ENCODE results near the gene MRPL2. TPM values are rescaled to one million over a fixed set of nuclear protein-coding genes. Genes with fewer than 3 reads are reported as not detected.

MRPL2 gene
- total RNA-seq, 4 donors from 2014 or later: 17.3 to 35.4 (median 21.2) TPM

- Histone ChIP-seq H3K4me3 (no peak overlapping the region), H3K27ac (no peak overlapping the region), H3K4me1 (peaks cover 0 to 13% (median 0%) of the 10 kb centered on the region in 3 donors), H3K36me3 (peaks cover 3 to 98% of the 10 kb centered on the region in 2 donors), H3K27me3 (no peaks in the 10 kb centered on the region), H3K9me3 (no peaks in the 10 kb centered on the region)
- no peak for ATAC-seq
- TF ChIP-seq POLR2A (IDR thresholded peaks at IDR 0.05) (no peak), POLR2AphosphoS5 (IDR thresholded peaks at IDR 0.05) (no peak), CTCF (IDR thresholded peaks at IDR 0.05) (no peak), EP300 (IDR thresholded peaks at IDR 0.05) (no peak)
- 85 to 100% methylated on average over 1 to 2 of the region's 2 CpGs for WGBS, 2 donors (ENCODE audit: low coverage in 1 of 2)
Measured at GRCh38 chr6:43033496-43034189, 25.6 kb downstream of the MRPL2 start.

GRCh38 chr6:43032326-43032725 lies 26.9 kb downstream of the MRPL2 start:
- Histone ChIP-seq H3K4me1 (peaks cover 0 to 13% (median 0%) of the 10 kb centered on the region in 3 donors), H3K27ac (no peak overlapping the region), H3K9me3 (no peaks in the 10 kb centered on the region), H3K36me3 (peaks cover 3 to 98% of the 10 kb centered on the region in 2 donors), H3K4me3 (no peak overlapping the region), H3K27me3 (no peaks in the 10 kb centered on the region)
- no peak for TF ChIP-seq POLR2A (IDR thresholded peaks at IDR 0.05)
- no peak for TF ChIP-seq CTCF (IDR thresholded peaks at IDR 0.05)
- TF ChIP-seq POLR2AphosphoS5 (IDR thresholded peaks at IDR 0.05): no peak
- no peak for TF ChIP-seq EP300 (IDR thresholded peaks at IDR 0.05)
- ATAC-seq: no peak
- WGBS, 2 donors (ENCODE audit: low coverage in 1 of 2): 82 to 89% methylated on average over 3 to 4 of the region's 4 CpGs

- TF ChIP-seq CTCF (IDR thresholded peaks at IDR 0.05) (no peak), EP300 (IDR thresholded peaks at IDR 0.05) (no peak), POLR2A (IDR thresholded peaks at IDR 0.05) (no peak), POLR2AphosphoS5 (IDR thresholded peaks at IDR 0.05) (no peak)
- Histone ChIP-seq H3K9me3 (no peaks in the 10 kb centered on the region), H3K36me3 (peaks cover 3 to 99% of the 10 kb centered on the region in 2 donors), H3K27ac (no peak overlapping the region), H3K27me3 (no peaks in the 10 kb centered on the region), H3K4me3 (no peak overlapping the region), H3K4me1 (peaks cover 0 to 8% (median 0%) of the 10 kb centered on the region in 3 donors)
- WGBS, 2 donors (ENCODE audit: low coverage in 1 of 2): 71 to 78% methylated on average over 4 to 6 of the region's 9 CpGs
- no peak for ATAC-seq
Measured at GRCh38 chr6:43029120-43029519, 30.1 kb downstream of the MRPL2 start.

GRCh38 chr6:43026365-43026764 lies 32.9 kb downstream of the MRPL2 start:
- Histone ChIP-seq H3K9me3 (no peaks in the 10 kb centered on the region), H3K4me3 (no peak overlapping the region), H3K27ac (no peak overlapping the region), H3K4me1 (peaks cover 0 to 29% (median 11%) of the 10 kb centered on the region in 3 donors), H3K27me3 (no peaks in the 10 kb centered on the region), H3K36me3 (peaks cover 3 to 81% of the 10 kb centered on the region in 2 donors)
- 84 to 92% methylated on average over 3 to 5 of the region's 5 CpGs for WGBS, 2 donors (ENCODE audit: low coverage in 1 of 2)
- ATAC-seq: no peak
- TF ChIP-seq EP300 (IDR thresholded peaks at IDR 0.05) (no peak), CTCF (IDR thresholded peaks at IDR 0.05) (no peak), POLR2A (IDR thresholded peaks at IDR 0.05) (no peak), POLR2AphosphoS5 (IDR thresholded peaks at IDR 0.05) (no peak)

GRCh38 chr6:43024436-43024835 lies 34.8 kb downstream of the MRPL2 start:
- 69 to 86% methylated on average over 2 of the region's 2 CpGs for WGBS, 2 donors (ENCODE audit: low coverage in 1 of 2)
- peaks cover 0 to 38% (median 20%) of the 10 kb centered on the region in 3 donors for H3K4me1 ChIP-seq
- no peaks in the 10 kb centered on the region for H3K9me3 ChIP-seq
- H3K27ac ChIP-seq: no peak overlapping the region
- ATAC-seq: no peak
- H3K4me3 ChIP-seq: no peak overlapping the region
- no peaks in the 10 kb centered on the region for H3K27me3 ChIP-seq
- peaks cover 3 to 76% of the 10 kb centered on the region in 2 donors for H3K36me3 ChIP-seq
- no peak for TF ChIP-seq CTCF (IDR thresholded peaks at IDR 0.05)
- TF ChIP-seq EP300 (IDR thresholded peaks at IDR 0.05): no peak
- no peak for TF ChIP-seq POLR2AphosphoS5 (IDR thresholded peaks at IDR 0.05)
- TF ChIP-seq POLR2A (IDR thresholded peaks at IDR 0.05): no peak
